Measurements from ENCODE around the gene FAN1. TPM values are rescaled to one million over a fixed set of nuclear protein-coding genes. Genes with fewer than 3 reads are reported as not detected.
A peak's percentile ranks its signal among the peaks of the same experiment; 100 is the strongest.

Gene FAN1
- total and polyA plus RNA-seq, 2 of the 13 experiments (the other 11 are each of a cell fraction or from before 2014, with no cell fraction given) = 10.8 to 20.1 TPM

- TF ChIP-seq ZNF430 (CRISPR knock-in tag; IDR thresholded peaks at IDR 0.05) (no peak), RXRA (CRISPR knock-in tag; IDR thresholded peaks at IDR 0.05) (no peak), MYNN (CRISPR knock-in tag; IDR thresholded peaks at IDR 0.05; ENCODE audit: low read depth) (no peak), ZNF407 (CRISPR knock-in tag; IDR thresholded peaks at IDR 0.05; ENCODE audit: not compliant biosample characterization) (no peak), SP2 (CRISPR knock-in tag; IDR thresholded peaks at IDR 0.05) (peak; percentile 42; the same call in 1 of the 2 replicates), MED8 (CRISPR knock-in tag; IDR thresholded peaks at IDR 0.05; ENCODE audit: insufficient replicate concordance) (peak; percentile 21), PAXIP1 (CRISPR knock-in tag; conservative IDR thresholded peaks at IDR 0.05) (no peak; the same call in none of the 2 replicates), ZNF563 (CRISPR knock-in tag; IDR thresholded peaks at IDR 0.05) (peak; percentile 59), ZBTB37 (CRISPR knock-in tag; IDR thresholded peaks at IDR 0.05) (no peak), KAT7 (CRISPR knock-in tag; IDR thresholded peaks at IDR 0.05; ENCODE audit: borderline replicate concordance) (peak; percentile 19; the same call in 1 of the 2 replicates), POLR2AphosphoS2 (IDR thresholded peaks at IDR 0.05; ENCODE audit: low read depth, low read length) (no peak), CENPT (CRISPR knock-in tag; IDR thresholded peaks at IDR 0.05; ENCODE audit: low read depth) (no peak)
These were observed 87.8 kb downstream of the FAN1 start, which contains the start of gene MTMR10 (continued) for GRCh38 chr15:30991255-30992235.
